ENCODE results near the gene PTPRF.

DNA sequence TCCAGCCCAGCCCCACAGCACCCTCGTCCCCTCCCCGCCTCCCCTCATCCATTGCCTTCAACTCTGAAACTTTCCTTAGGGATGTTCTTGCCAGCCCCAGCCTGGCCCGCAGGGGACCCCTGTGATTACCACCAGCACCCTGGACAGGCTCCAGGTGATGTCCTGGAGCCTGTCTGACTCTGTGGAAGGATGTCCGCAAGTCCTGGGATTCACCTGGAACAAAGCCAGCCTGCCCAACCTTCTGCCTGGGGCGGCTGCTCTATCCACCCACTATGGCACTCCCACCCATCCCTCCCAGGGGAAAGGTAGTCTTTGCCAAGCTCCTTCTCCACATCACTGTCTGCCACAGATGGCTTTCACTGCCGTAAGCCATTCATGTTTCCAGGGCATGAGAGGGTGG is 24.4 kb upstream of the PTPRF start:
- TF ChIP-seq TAF1 (IDR thresholded peaks at IDR 0.05; ENCODE audit: low read depth), result no peak
- no peak for TF ChIP-seq CEBPB (IDR thresholded peaks at IDR 0.05)
- TF ChIP-seq, protein P1, sequence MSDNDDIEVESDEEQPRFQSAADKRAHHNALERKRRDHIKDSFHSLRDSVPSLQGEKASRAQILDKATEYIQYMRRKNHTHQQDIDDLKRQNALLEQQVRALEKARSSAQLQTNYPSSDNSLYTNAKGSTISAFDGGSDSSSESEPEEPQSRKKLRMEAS (IDR thresholded peaks at IDR 0.05), result no peak
